ENCODE data around the gene ITGA7.

The ITGA7 gene

GRCh38 chr12:55642669-55643068 is 65.0 kb downstream of the ITGA7 start:
- Histone ChIP-seq H3K9ac (ENCODE audit: low read length) (no peak overlapping the region), H3K9me3 (ENCODE audit: control insufficient read depth, low read depth, low read length) (no peaks in the 10 kb centered on the region), H3K27me3 (ENCODE audit: control insufficient read depth, insufficient read depth, low read length) (no peaks in the 10 kb centered on the region), H3K4me3 (ENCODE audit: low read length) (no peak overlapping the region), H3K27ac (ENCODE audit: low read length) (no peak overlapping the region), H3K4me1 (ENCODE audit: control insufficient read depth, low read depth, low read length) (peaks cover 7% of the 10 kb centered on the region), H3K36me3 (ENCODE audit: control insufficient read depth, low read depth, low read length) (no peaks in the 10 kb centered on the region)

GRCh38 chr12:55642267-55642666 is 65.4 kb downstream of the ITGA7 start:
- Histone ChIP-seq H3K27ac (ENCODE audit: low read length) (no peak overlapping the region), H3K27me3 (ENCODE audit: control insufficient read depth, insufficient read depth, low read length) (no peaks in the 10 kb centered on the region), H3K4me3 (ENCODE audit: low read length) (no peak overlapping the region), H3K9ac (ENCODE audit: low read length) (no peak overlapping the region), H3K4me1 (ENCODE audit: control insufficient read depth, low read depth, low read length) (peaks cover 7% of the 10 kb centered on the region), H3K36me3 (ENCODE audit: control insufficient read depth, low read depth, low read length) (no peaks in the 10 kb centered on the region), H3K9me3 (ENCODE audit: control insufficient read depth, low read depth, low read length) (no peaks in the 10 kb centered on the region)

- peaks cover 4% of the 10 kb centered on the region for H3K4me1 ChIP-seq (ENCODE audit: control insufficient read depth, low read depth, low read length)
- H3K27ac ChIP-seq (ENCODE audit: low read length) = no peak overlapping the region
- H3K9me3 ChIP-seq (ENCODE audit: control insufficient read depth, low read depth, low read length) = no peaks in the 10 kb centered on the region
- H3K36me3 ChIP-seq (ENCODE audit: control insufficient read depth, low read depth, low read length) = no peaks in the 10 kb centered on the region
- no peak overlapping the region for H3K9ac ChIP-seq (ENCODE audit: low read length)
- no peaks in the 10 kb centered on the region for H3K27me3 ChIP-seq (ENCODE audit: control insufficient read depth, insufficient read depth, low read length)
- H3K4me3 ChIP-seq (ENCODE audit: low read length) = no peak overlapping the region
Measured at GRCh38 chr12:55641595-55641994, 66.1 kb downstream of the ITGA7 start.

GRCh38 chr12:55637467-55637866 is 70.2 kb downstream of the ITGA7 start:
- no peak overlapping the region for H3K27ac ChIP-seq (ENCODE audit: low read length)
- H3K4me3 ChIP-seq (ENCODE audit: low read length) = no peak overlapping the region
- no peak overlapping the region for H3K9ac ChIP-seq (ENCODE audit: low read length)
- H3K36me3 ChIP-seq (ENCODE audit: control insufficient read depth, low read depth, low read length) = no peaks in the 10 kb centered on the region
- no peaks in the 10 kb centered on the region for H3K4me1 ChIP-seq (ENCODE audit: control insufficient read depth, low read depth, low read length)
- H3K9me3 ChIP-seq (ENCODE audit: control insufficient read depth, low read depth, low read length) = no peaks in the 10 kb centered on the region
- H3K27me3 ChIP-seq (ENCODE audit: control insufficient read depth, insufficient read depth, low read length) = no peaks in the 10 kb centered on the region

- H3K27ac ChIP-seq (ENCODE audit: low read length) = no peak within 1 kb of the TSS
- no peaks in the 10 kb centered on the region for H3K4me1 ChIP-seq (ENCODE audit: control insufficient read depth, low read depth, low read length)
- no peaks in the 10 kb centered on the region for H3K36me3 ChIP-seq (ENCODE audit: control insufficient read depth, low read depth, low read length)
- no peak within 1 kb of the TSS for H3K4me3 ChIP-seq (ENCODE audit: low read length)
- no peaks in the 10 kb centered on the region for H3K9me3 ChIP-seq (ENCODE audit: control insufficient read depth, low read depth, low read length)
- no peak within 1 kb of the TSS for H3K9ac ChIP-seq (ENCODE audit: low read length)
- H3K27me3 ChIP-seq (ENCODE audit: control insufficient read depth, insufficient read depth, low read length) = no peaks in the 10 kb centered on the region
Measured at GRCh38 chr12:55636853-55637252, 70.9 kb downstream of the ITGA7 start, which contains the start of gene OR10P1. Gene OR10P1 (plus strand): TSS chr12:55636892. CDS start chr12:55636892, 0 bp downstream.

- Histone ChIP-seq H3K4me1 (ENCODE audit: control insufficient read depth, low read depth, low read length) (no peaks in the 10 kb centered on the region), H3K4me3 (ENCODE audit: low read length) (no peak overlapping the region), H3K27me3 (ENCODE audit: control insufficient read depth, insufficient read depth, low read length) (no peaks in the 10 kb centered on the region)
Measured at GRCh38 chr12:55636116-55636655, 71.5 kb downstream of the ITGA7 start.

More at GRCh38 chr12:55636116-55636655, 71.5 kb downstream of the ITGA7 start:
- Histone ChIP-seq H3K9me3 (ENCODE audit: control insufficient read depth, low read depth, low read length) (no peaks in the 10 kb centered on the region), H3K9ac (ENCODE audit: low read length) (no peak overlapping the region), H3K36me3 (ENCODE audit: control insufficient read depth, low read depth, low read length) (no peaks in the 10 kb centered on the region), H3K27ac (ENCODE audit: low read length) (no peak overlapping the region)
